ENCODE results near the gene CAPN12.
"Not testable (repeated sequence)": the region's sequence is repeated elsewhere in the genome, so short reads cannot be mapped to it uniquely, and the experiment has no call there.

The CAPN12 gene

DNA sequence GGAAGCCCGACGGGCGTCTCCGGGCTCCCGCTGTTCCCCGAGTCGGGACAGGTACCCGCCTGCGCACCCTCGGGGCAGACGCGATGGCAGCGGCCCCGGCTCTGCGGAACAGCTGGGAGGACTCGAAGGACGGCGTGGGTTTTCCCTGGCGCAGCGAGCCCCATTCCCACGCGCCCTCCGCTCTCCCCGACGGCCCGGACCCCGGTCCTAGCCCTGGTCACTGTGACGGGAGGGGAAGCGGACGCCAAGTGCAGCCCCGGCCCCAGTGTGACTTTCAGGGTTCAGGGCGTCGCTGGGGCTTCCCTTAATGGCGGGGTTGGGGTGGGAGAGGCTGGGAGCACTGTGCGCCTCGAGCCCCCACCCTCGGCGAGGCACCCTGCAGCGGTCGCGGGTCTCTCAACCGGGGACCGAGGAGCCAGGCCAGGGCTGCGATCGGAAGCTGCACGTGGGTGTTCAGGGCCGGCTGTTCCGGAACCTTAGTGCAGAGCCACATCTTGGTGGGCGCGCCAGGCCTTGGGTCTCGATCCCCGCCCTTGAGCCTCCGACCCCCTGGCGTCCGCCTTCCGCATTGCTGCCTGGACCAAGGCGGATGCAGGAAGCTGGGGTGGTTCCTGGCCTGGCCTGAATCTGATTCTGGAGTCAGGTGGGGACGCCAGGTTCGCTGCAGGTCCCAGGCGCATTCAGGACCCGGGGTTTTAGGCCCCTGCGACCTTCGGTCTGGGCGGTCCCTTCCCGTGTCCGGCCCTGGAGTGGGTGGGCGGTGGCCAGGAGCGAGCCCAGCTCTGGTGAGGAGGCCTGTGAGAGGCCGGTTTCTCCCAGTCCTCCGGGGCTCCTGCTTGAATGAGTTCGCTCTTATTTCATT lies 48.2 kb upstream of the CAPN12 start:
- TF ChIP-seq SPI1 (IDR thresholded peaks at IDR 0.05; ENCODE audit: borderline replicate concordance, low read depth): no peak
- TF ChIP-seq GABPA (IDR thresholded peaks at IDR 0.05; ENCODE audit: low read depth): no peak
- TF ChIP-seq, protein P1, sequence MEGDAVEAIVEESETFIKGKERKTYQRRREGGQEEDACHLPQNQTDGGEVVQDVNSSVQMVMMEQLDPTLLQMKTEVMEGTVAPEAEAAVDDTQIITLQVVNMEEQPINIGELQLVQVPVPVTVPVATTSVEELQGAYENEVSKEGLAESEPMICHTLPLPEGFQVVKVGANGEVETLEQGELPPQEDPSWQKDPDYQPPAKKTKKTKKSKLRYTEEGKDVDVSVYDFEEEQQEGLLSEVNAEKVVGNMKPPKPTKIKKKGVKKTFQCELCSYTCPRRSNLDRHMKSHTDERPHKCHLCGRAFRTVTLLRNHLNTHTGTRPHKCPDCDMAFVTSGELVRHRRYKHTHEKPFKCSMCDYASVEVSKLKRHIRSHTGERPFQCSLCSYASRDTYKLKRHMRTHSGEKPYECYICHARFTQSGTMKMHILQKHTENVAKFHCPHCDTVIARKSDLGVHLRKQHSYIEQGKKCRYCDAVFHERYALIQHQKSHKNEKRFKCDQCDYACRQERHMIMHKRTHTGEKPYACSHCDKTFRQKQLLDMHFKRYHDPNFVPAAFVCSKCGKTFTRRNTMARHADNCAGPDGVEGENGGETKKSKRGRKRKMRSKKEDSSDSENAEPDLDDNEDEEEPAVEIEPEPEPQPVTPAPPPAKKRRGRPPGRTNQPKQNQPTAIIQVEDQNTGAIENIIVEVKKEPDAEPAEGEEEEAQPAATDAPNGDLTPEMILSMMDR (IDR thresholded peaks at IDR 0.05; ENCODE audit: insufficient read depth, low read length): no peak
- TF ChIP-seq, protein P2, sequence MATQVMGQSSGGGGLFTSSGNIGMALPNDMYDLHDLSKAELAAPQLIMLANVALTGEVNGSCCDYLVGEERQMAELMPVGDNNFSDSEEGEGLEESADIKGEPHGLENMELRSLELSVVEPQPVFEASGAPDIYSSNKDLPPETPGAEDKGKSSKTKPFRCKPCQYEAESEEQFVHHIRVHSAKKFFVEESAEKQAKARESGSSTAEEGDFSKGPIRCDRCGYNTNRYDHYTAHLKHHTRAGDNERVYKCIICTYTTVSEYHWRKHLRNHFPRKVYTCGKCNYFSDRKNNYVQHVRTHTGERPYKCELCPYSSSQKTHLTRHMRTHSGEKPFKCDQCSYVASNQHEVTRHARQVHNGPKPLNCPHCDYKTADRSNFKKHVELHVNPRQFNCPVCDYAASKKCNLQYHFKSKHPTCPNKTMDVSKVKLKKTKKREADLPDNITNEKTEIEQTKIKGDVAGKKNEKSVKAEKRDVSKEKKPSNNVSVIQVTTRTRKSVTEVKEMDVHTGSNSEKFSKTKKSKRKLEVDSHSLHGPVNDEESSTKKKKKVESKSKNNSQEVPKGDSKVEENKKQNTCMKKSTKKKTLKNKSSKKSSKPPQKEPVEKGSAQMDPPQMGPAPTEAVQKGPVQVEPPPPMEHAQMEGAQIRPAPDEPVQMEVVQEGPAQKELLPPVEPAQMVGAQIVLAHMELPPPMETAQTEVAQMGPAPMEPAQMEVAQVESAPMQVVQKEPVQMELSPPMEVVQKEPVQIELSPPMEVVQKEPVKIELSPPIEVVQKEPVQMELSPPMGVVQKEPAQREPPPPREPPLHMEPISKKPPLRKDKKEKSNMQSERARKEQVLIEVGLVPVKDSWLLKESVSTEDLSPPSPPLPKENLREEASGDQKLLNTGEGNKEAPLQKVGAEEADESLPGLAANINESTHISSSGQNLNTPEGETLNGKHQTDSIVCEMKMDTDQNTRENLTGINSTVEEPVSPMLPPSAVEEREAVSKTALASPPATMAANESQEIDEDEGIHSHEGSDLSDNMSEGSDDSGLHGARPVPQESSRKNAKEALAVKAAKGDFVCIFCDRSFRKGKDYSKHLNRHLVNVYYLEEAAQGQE (IDR thresholded peaks at IDR 0.05; ENCODE audit: insufficient replicate concordance, low read depth): no peak
- TF ChIP-seq POLR2AphosphoS5 (IDR thresholded peaks at IDR 0.05; ENCODE audit: low read depth): no peak
- no peak overlapping the region for H3K27ac ChIP-seq (replicated peaks)
- DNase-seq (ENCODE audit: low read depth in 1 of 2, low spot score in 1 of 2): no peak
- H3K27me3 ChIP-seq (ENCODE audit: insufficient read depth, poor library complexity, severe bottlenecking): peaks cover 12% of the 10 kb centered on the region
- no peak overlapping the region for H3K4me3 ChIP-seq (replicated peaks; ENCODE audit: insufficient read depth, low read length)

DNA sequence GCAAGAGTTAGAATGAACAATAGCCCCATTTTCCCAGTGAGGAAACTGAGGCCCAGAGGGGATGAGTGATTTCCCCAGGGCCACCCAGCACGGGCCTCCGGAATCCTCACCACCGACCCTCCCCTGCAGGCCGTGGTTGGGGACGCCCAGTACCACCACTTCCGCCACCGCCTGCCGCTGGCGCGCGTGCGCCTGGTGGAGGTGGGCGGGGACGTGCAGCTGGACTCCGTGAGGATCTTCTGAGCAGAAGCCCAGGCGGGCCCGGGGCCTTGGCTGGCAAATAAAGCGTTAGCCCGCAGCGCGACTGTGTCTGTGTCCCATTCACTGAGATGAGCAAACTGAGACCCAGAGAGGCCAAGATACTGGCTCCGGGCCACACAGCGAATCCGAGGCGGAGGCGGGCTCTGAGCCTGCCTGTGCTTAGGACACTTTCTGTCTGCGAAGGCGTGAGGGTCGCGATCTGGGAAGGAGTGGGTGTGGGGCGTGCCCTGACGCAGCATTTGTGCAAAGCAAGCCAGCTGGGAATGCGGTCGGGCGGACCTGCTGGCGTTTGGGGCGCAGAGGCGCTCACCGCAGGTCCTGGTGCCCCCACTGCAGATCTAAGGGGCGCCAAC lies 47.3 kb upstream of the CAPN12 start:
- not testable (repeated sequence) for H3K27ac ChIP-seq (replicated peaks); H3K4me3 ChIP-seq (replicated peaks; ENCODE audit: insufficient read depth, low read length); DNase-seq (ENCODE audit: low read depth in 1 of 2, low spot score in 1 of 2)
- H3K27me3 ChIP-seq (ENCODE audit: insufficient read depth, poor library complexity, severe bottlenecking): peaks cover 12% of the 10 kb centered on the region

DNA sequence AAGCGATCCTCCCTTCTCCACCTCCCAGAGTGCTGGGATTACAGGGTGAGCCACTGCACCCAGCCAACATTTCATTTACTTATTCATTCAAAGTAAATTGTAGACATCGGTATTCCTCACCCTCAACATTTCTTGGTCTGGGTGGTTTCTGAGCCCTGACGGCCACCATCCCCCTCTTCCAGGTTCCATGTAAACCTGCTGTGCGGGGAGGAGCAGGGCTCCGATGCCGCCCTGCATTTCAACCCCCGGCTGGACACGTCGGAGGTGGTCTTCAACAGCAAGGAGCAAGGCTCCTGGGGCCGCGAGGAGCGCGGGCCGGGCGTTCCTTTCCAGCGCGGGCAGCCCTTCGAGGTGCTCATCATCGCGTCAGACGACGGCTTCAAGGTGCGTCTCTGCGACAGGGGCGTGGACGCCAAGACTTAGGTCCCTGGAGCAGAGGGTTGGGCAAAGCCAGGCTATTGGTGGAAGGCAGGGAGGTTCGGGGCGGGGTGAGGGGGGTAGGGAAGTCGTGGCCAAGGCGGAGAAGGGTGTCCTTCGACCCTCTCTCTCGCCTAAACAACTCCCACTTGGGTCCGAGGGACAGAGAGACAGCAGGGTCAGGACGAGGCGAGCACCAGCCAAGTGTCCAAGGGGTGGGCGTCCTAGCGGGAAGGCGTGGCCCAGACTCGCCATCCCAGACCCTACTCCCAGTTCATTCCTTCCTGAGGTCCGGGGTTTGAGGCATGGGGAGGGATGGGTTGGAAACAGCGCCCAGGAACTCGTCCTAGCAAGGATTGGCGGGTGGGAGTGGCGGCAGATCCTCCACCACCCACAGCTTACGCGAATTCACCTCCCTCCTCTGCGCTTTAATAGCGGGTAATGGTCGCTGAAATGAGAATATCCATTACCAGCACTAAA lies 46.5 kb upstream of the CAPN12 start:
- not testable (repeated sequence) for DNase-seq (ENCODE audit: low read depth in 1 of 2, low spot score in 1 of 2); H3K27ac ChIP-seq (replicated peaks); H3K4me3 ChIP-seq (replicated peaks; ENCODE audit: insufficient read depth, low read length)
- H3K27me3 ChIP-seq (ENCODE audit: insufficient read depth, poor library complexity, severe bottlenecking): peaks cover 12% of the 10 kb centered on the region

DNA sequence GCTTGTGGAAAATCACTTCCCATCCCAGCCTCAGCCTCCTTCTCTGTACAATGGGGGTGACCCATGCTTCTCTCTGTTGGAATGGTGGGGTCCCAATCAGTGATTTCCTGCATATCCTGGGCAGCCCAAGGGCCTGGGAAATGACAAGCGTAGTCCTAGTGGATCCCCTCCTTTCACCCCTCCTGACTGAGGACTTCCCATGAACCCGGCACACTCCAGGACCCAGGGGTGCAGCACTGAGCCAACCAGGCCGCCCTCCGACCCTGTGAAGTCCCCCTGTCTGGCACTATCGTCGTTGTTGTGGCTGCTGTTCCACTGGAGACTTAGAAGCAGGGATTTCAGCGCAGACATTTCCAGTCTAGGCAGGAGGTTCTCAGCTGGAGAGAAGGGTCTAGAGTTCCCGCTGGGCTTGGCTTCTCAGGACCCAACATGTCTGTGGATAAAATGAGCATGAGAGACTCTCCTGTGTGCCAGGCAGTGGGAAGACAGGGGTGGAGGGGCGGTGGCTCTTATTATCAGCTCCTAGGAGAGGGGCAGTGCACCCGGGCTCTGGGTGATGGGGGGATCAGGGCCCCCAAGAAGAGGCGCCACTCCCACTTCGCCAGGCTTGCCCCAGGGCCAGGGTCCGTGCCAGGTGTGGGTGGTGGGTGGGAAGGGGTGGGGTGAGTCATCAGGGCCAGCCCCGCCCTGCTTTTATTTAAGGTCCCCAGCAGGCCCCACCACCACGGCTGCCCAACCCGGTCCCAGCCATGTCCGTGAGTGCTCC lies 44.4 kb upstream of the CAPN12 start, which contains the start of gene LGALS7B:
LGALS7B (plus strand) TSS at position 723 of the 766 bp plus-strand sequence; CDS start at position 750, 27 bp downstream.
- TF ChIP-seq GABPA (IDR thresholded peaks at IDR 0.05; ENCODE audit: low read depth) (no peak), POLR2AphosphoS5 (IDR thresholded peaks at IDR 0.05; ENCODE audit: low read depth) (no peak), SPI1 (IDR thresholded peaks at IDR 0.05; ENCODE audit: borderline replicate concordance, low read depth) (no peak)
- TF ChIP-seq, protein P1 (IDR thresholded peaks at IDR 0.05; ENCODE audit: insufficient read depth, low read length): no peak
- TF ChIP-seq, protein P2 (IDR thresholded peaks at IDR 0.05; ENCODE audit: insufficient replicate concordance, low read depth): no peak
- no peak for DNase-seq (ENCODE audit: low read depth in 1 of 2, low spot score in 1 of 2)

More for the DNA sequence above, 44.4 kb upstream of the CAPN12 start, which contains the start of gene LGALS7B:
- Histone ChIP-seq H3K27me3 (ENCODE audit: insufficient read depth, poor library complexity, severe bottlenecking) (peaks cover 12% of the 10 kb centered on the region), H3K27ac (replicated peaks) (no peak within 1 kb of the TSS), H3K4me3 (replicated peaks; ENCODE audit: insufficient read depth, low read length) (no peak within 1 kb of the TSS)

Data from HL-60 (cell line).